ENCODE results near the gene C1QTNF1.

- TF ChIP-seq EZH2 (IDR thresholded peaks at IDR 0.05; ENCODE audit: borderline replicate concordance, low read depth, low read length, poor library complexity, severe bottlenecking), result no peak
- TF ChIP-seq, protein P1, sequence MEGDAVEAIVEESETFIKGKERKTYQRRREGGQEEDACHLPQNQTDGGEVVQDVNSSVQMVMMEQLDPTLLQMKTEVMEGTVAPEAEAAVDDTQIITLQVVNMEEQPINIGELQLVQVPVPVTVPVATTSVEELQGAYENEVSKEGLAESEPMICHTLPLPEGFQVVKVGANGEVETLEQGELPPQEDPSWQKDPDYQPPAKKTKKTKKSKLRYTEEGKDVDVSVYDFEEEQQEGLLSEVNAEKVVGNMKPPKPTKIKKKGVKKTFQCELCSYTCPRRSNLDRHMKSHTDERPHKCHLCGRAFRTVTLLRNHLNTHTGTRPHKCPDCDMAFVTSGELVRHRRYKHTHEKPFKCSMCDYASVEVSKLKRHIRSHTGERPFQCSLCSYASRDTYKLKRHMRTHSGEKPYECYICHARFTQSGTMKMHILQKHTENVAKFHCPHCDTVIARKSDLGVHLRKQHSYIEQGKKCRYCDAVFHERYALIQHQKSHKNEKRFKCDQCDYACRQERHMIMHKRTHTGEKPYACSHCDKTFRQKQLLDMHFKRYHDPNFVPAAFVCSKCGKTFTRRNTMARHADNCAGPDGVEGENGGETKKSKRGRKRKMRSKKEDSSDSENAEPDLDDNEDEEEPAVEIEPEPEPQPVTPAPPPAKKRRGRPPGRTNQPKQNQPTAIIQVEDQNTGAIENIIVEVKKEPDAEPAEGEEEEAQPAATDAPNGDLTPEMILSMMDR (conservative IDR thresholded peaks at IDR 0.05; ENCODE audit: low read depth, low read length), result no peak
Measured at GRCh38 chr17:79064026-79064425, 40.1 kb downstream of the C1QTNF1 start.
